ENCODE measurements around the gene MRPL53. TPM values are rescaled to one million over a fixed set of nuclear protein-coding genes. Genes with fewer than 3 reads are reported as not detected.

The MRPL53 gene
- total and polyA plus RNA-seq, 2 of the 13 experiments (the other 11 are each of a cell fraction or from before 2014, with no cell fraction given) = 34.3 to 51.9 TPM

DNA sequence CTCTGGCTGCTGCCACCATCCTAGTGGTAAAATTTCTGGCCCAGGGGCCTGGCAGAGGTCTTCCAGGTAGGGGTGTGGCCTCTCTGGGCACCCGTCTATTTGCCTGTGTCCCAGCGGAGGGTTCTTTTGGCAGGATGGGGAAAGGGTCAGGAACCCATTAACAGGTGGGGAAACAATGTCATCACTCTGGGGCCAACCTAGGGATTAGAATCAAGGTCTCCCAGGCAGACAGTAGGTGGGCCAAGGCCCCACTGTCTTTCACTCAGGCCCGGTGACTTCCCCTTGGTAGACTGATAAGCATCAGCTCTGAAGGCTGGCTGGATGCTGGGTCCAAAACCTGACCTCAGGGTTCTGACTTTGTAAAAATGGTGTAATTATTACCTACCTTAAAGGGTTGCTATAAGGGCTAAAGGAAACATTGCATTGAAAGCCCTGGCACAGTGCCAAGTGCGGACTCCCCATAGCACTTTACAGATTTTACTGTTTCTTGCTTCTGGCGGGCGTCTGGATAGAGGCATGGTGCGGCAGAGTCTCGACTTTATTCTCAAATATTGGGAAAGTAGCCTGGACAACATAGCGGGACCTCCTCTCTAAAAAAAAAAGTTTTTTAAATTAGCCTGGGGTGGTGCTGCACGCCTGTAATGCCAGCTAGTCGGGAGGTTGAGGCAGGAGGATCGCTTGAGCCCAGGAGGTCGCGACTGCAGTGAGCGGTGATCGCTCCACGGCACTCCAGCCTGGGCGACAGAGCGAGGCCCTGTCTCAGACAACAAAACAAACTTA lies 24.7 kb upstream of the MRPL53 start (continued):
- TF ChIP-seq SP140L (CRISPR knock-in tag; IDR thresholded peaks at IDR 0.05; ENCODE audit: borderline replicate concordance) (no peak), SRY (CRISPR knock-in tag; IDR thresholded peaks at IDR 0.05) (no peak), ZMYM2 (CRISPR knock-in tag; IDR thresholded peaks at IDR 0.05) (no peak), RFXANK (CRISPR knock-in tag; IDR thresholded peaks at IDR 0.05) (no peak), RFXAP (CRISPR knock-in tag; IDR thresholded peaks at IDR 0.05; ENCODE audit: borderline replicate concordance) (no peak), ZNF138 (CRISPR knock-in tag; IDR thresholded peaks at IDR 0.05; ENCODE audit: low read depth) (no peak), SRSF1 (optimal IDR thresholded peaks at IDR 0.05; ENCODE audit: low read depth, low read length) (no peak), FOXP1 (IDR thresholded peaks at IDR 0.05) (no peak), FOXP1 (CRISPR knock-in tag; IDR thresholded peaks at IDR 0.05) (no peak)
- TF ChIP-seq, protein P1, sequence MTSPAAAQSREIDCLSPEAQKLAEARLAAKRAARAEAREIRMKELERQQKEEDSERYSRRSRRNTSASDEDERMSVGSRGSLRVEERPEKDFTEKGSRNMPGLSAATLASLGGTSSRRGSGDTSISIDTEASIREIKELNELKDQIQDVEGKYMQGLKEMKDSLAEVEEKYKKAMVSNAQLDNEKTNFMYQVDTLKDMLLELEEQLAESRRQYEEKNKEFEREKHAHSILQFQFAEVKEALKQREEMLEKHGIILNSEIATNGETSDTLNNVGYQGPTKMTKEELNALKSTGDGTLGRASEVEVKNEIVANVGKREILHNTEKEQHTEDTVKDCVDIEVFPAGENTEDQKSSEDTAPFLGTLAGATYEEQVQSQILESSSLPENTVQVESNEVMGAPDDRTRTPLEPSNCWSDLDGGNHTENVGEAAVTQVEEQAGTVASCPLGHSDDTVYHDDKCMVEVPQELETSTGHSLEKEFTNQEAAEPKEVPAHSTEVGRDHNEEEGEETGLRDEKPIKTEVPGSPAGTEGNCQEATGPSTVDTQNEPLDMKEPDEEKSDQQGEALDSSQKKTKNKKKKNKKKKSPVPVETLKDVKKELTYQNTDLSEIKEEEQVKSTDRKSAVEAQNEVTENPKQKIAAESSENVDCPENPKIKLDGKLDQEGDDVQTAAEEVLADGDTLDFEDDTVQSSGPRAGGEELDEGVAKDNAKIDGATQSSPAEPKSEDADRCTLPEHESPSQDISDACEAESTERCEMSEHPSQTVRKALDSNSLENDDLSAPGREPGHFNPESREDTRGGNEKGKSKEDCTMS (CRISPR knock-in tag; conservative IDR thresholded peaks at IDR 0.05) = no peak
- TF ChIP-seq, protein P2, sequence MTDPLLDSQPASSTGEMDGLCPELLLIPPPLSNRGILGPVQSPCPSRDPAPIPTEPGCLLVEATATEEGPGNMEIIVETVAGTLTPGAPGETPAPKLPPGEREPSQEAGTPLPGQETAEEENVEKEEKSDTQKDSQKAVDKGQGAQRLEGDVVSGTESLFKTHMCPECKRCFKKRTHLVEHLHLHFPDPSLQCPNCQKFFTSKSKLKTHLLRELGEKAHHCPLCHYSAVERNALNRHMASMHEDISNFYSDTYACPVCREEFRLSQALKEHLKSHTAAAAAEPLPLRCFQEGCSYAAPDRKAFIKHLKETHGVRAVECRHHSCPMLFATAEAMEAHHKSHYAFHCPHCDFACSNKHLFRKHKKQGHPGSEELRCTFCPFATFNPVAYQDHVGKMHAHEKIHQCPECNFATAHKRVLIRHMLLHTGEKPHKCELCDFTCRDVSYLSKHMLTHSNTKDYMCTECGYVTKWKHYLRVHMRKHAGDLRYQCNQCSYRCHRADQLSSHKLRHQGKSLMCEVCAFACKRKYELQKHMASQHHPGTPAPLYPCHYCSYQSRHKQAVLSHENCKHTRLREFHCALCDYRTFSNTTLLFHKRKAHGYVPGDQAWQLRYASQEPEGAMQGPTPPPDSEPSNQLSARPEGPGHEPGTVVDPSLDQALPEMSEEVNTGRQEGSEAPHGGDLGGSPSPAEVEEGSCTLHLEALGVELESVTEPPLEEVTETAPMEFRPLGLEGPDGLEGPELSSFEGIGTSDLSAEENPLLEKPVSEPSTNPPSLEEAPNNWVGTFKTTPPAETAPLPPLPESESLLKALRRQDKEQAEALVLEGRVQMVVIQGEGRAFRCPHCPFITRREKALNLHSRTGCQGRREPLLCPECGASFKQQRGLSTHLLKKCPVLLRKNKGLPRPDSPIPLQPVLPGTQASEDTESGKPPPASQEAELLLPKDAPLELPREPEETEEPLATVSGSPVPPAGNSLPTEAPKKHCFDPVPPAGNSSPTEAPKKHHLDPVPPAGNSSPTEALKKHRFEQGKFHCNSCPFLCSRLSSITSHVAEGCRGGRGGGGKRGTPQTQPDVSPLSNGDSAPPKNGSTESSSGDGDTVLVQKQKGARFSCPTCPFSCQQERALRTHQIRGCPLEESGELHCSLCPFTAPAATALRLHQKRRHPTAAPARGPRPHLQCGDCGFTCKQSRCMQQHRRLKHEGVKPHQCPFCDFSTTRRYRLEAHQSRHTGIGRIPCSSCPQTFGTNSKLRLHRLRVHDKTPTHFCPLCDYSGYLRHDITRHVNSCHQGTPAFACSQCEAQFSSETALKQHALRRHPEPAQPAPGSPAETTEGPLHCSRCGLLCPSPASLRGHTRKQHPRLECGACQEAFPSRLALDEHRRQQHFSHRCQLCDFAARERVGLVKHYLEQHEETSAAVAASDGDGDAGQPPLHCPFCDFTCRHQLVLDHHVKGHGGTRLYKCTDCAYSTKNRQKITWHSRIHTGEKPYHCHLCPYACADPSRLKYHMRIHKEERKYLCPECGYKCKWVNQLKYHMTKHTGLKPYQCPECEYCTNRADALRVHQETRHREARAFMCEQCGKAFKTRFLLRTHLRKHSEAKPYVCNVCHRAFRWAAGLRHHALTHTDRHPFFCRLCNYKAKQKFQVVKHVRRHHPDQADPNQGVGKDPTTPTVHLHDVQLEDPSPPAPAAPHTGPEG (CRISPR knock-in tag; IDR thresholded peaks at IDR 0.05) = no peak; the same call in 1 of the 2 replicates
- TF ChIP-seq, protein P3, sequence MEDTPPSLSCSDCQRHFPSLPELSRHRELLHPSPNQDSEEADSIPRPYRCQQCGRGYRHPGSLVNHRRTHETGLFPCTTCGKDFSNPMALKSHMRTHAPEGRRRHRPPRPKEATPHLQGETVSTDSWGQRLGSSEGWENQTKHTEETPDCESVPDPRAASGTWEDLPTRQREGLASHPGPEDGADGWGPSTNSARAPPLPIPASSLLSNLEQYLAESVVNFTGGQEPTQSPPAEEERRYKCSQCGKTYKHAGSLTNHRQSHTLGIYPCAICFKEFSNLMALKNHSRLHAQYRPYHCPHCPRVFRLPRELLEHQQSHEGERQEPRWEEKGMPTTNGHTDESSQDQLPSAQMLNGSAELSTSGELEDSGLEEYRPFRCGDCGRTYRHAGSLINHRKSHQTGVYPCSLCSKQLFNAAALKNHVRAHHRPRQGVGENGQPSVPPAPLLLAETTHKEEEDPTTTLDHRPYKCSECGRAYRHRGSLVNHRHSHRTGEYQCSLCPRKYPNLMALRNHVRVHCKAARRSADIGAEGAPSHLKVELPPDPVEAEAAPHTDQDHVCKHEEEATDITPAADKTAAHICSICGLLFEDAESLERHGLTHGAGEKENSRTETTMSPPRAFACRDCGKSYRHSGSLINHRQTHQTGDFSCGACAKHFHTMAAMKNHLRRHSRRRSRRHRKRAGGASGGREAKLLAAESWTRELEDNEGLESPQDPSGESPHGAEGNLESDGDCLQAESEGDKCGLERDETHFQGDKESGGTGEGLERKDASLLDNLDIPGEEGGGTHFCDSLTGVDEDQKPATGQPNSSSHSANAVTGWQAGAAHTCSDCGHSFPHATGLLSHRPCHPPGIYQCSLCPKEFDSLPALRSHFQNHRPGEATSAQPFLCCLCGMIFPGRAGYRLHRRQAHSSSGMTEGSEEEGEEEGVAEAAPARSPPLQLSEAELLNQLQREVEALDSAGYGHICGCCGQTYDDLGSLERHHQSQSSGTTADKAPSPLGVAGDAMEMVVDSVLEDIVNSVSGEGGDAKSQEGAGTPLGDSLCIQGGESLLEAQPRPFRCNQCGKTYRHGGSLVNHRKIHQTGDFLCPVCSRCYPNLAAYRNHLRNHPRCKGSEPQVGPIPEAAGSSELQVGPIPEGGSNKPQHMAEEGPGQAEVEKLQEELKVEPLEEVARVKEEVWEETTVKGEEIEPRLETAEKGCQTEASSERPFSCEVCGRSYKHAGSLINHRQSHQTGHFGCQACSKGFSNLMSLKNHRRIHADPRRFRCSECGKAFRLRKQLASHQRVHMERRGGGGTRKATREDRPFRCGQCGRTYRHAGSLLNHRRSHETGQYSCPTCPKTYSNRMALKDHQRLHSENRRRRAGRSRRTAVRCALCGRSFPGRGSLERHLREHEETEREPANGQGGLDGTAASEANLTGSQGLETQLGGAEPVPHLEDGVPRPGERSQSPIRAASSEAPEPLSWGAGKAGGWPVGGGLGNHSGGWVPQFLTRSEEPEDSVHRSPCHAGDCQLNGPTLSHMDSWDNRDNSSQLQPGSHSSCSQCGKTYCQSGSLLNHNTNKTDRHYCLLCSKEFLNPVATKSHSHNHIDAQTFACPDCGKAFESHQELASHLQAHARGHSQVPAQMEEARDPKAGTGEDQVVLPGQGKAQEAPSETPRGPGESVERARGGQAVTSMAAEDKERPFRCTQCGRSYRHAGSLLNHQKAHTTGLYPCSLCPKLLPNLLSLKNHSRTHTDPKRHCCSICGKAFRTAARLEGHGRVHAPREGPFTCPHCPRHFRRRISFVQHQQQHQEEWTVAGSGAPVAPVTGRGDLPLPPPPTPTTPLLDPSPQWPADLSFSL (CRISPR knock-in tag; IDR thresholded peaks at IDR 0.05) = no peak
- TF ChIP-seq, protein P4, sequence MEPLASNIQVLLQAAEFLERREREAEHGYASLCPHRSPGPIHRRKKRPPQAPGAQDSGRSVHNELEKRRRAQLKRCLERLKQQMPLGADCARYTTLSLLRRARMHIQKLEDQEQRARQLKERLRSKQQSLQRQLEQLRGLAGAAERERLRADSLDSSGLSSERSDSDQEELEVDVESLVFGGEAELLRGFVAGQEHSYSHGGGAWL (CRISPR knock-in tag; IDR thresholded peaks at IDR 0.05) = no peak; the same call in 1 of the 2 replicates

Data from HepG2 (cell line).